ENCODE data around the gene TRABD2B.

Gene TRABD2B

DNA sequence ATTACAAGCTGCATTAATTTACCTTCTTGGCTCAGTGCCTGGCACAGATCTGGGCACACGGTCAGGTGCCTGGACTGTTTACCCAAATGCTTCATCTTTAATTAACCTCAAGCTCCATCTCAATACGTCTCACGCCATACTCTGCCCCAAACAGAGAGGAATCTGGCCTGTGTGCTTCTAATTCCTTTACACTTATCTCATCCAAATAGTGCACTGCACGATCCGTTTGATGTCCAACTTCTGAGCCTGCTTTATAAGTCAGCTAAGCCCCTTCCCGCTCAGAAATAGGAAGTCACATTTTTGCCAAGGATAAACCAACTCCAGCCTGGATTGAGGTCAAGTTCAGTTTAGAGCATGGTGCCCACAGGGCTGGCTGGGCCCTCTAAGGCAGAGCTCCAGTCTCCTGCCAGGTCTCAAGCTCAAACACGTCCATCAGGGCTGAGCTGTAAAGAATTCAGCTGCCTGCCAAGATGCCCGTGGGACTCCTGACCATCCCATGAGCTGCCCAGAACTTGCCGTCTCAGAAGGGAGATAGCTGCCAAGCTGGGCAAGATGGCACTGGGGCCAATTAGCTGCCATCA lies 233.5 kb downstream of the TRABD2B start:
- no peaks in the 10 kb centered on the region for H3K4me1 ChIP-seq (ENCODE audit: control insufficient read depth, insufficient read depth, low read length)
- ChIA-PET CTCF (interaction anchor here (1.0 kb wide), 1 partner anchor 8 kb away, joined by 3 read pairs; no protein-coding TSS in a partner anchor), POLR2A (no interaction called here)

GRCh38 chr1:47761974-47762373 lies 235.2 kb downstream of the TRABD2B start:
- no peaks in the 10 kb centered on the region for H3K36me3 ChIP-seq (ENCODE audit: control insufficient read depth in 2 of 2, insufficient read depth in 1 of 2, low read length in 2 of 2)
- H3K4me3 ChIP-seq (ENCODE audit: low read depth, low read length), result no peak overlapping the region
- POLR2A ChIA-PET, result interaction anchor here (0.6 kb wide), 1 partner anchor 8 kb away, joined by 3 read pairs; no protein-coding TSS in a partner anchor
- CTCF ChIA-PET, result interaction anchor here (0.7 to 1.8 kb wide), 2 partner anchors 9 to 299 kb away, joined by 3 to 4 read pairs; no protein-coding TSS in a partner anchor
- no peak for TF ChIP-seq ZNF585B (tag by site-specific recombination; IDR thresholded peaks at IDR 0.05)
- no peak for TF ChIP-seq ZNF416 (tag by site-specific recombination; IDR thresholded peaks at IDR 0.05)
- TF ChIP-seq ZNF37A (tag by site-specific recombination; IDR thresholded peaks at IDR 0.05), result no peak
- TF ChIP-seq GLI4 (tag by site-specific recombination; IDR thresholded peaks at IDR 0.05), result no peak
- TF ChIP-seq ZNF571 (tag by site-specific recombination; IDR thresholded peaks at IDR 0.05), result no peak
- TF ChIP-seq ZNF138 (tag by site-specific recombination; IDR thresholded peaks at IDR 0.05; ENCODE audit: borderline replicate concordance), result no peak
- TF ChIP-seq ZNF621 (tag by site-specific recombination; IDR thresholded peaks at IDR 0.05), result no peak
- TF ChIP-seq ZSCAN4 (tag by site-specific recombination; IDR thresholded peaks at IDR 0.05), result no peak
- TF ChIP-seq ZNF777 (tag by site-specific recombination; IDR thresholded peaks at IDR 0.05; ENCODE audit: borderline replicate concordance), result no peak
- no peak for TF ChIP-seq ZFP3 (tag by site-specific recombination; IDR thresholded peaks at IDR 0.05; ENCODE audit: low read depth)
- no peak for TF ChIP-seq ZNF223 (tag by site-specific recombination; IDR thresholded peaks at IDR 0.05)
- TF ChIP-seq ZNF398 (tag by site-specific recombination; IDR thresholded peaks at IDR 0.05), result no peak
- no peak for TF ChIP-seq ZNF274 (IDR thresholded peaks at IDR 0.05; ENCODE audit: low read length)
- TF ChIP-seq ZNF274 (tag by site-specific recombination; IDR thresholded peaks at IDR 0.05; ENCODE audit: borderline replicate concordance), result no peak
- TF ChIP-seq ZNF677 (tag by site-specific recombination; IDR thresholded peaks at IDR 0.05), result no peak
- no peak for TF ChIP-seq ZNF792 (tag by site-specific recombination; IDR thresholded peaks at IDR 0.05)
- no peak for TF ChIP-seq ZNF221 (tag by site-specific recombination; IDR thresholded peaks at IDR 0.05; ENCODE audit: borderline replicate concordance)
- H3K4me1 ChIP-seq (ENCODE audit: control insufficient read depth, insufficient read depth, low read length), result no peaks in the 10 kb centered on the region
- no peaks in the 10 kb centered on the region for H3K9me3 ChIP-seq (ENCODE audit: control insufficient read depth, insufficient read depth, low read depth, low read length)
- no peak overlapping the region for H3K27ac ChIP-seq (ENCODE audit: extremely low read depth, low read depth, low read length)

More for the DNA sequence above, 233.5 kb downstream of the TRABD2B start:
- no peak overlapping the region for H3K27ac ChIP-seq (ENCODE audit: extremely low read depth, low read depth, low read length)
- H3K36me3 ChIP-seq (ENCODE audit: control insufficient read depth in 2 of 2, insufficient read depth in 1 of 2, low read length in 2 of 2), result no peaks in the 10 kb centered on the region
- no peaks in the 10 kb centered on the region for H3K9me3 ChIP-seq (ENCODE audit: control insufficient read depth, insufficient read depth, low read depth, low read length)
- TF ChIP-seq ZNF621 (tag by site-specific recombination; IDR thresholded peaks at IDR 0.05) (no peak), ZNF555 (tag by site-specific recombination; conservative IDR thresholded peaks at IDR 0.05) (no peak)
- TF ChIP-seq, protein P1, sequence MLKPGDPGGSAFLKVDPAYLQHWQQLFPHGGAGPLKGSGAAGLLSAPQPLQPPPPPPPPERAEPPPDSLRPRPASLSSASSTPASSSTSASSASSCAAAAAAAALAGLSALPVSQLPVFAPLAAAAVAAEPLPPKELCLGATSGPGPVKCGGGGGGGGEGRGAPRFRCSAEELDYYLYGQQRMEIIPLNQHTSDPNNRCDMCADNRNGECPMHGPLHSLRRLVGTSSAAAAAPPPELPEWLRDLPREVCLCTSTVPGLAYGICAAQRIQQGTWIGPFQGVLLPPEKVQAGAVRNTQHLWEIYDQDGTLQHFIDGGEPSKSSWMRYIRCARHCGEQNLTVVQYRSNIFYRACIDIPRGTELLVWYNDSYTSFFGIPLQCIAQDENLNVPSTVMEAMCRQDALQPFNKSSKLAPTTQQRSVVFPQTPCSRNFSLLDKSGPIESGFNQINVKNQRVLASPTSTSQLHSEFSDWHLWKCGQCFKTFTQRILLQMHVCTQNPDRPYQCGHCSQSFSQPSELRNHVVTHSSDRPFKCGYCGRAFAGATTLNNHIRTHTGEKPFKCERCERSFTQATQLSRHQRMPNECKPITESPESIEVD (tag by site-specific recombination; IDR thresholded peaks at IDR 0.05), result no peak
- H3K4me3 ChIP-seq (ENCODE audit: low read depth, low read length), result no peak overlapping the region
